HepG2 (cell line): ENCODE results near the gene KIF25. TPM values are rescaled to one million over a fixed set of nuclear protein-coding genes. Genes with fewer than 3 reads are reported as not detected.

Experiments used
- ATAC-seq: fragments of 200-7000 bp; cut with Tn5 transposase; 3 replicates; pipeline ENCODE4 v1.9.1; 2020; ENCODE audit warnings: mild to moderate bottlenecking, moderate library complexity
- BruUV-seq: library from RNA; stranded (reverse); fragments of 400-500 nt; replicated peaks from 2 replicates; lab custom pipeline; 2021; lab: Mats Ljungman, UMichigan
- CTCF ChIA-PET: fragments of 300-600 bp; formaldehyde crosslinking; extraction: SDS; loops from one replicate; lab custom pipeline; 2021; ENCODE audit warnings: low total read pairs, inconsistent platforms, low intra/inter-chr PET ratio; lab: Yijun Ruan, JAX
- POLR2A ChIA-PET: fragments of 350-600 bp; sonication (Branson Sonifier 250); formaldehyde crosslinking; loops from one replicate; lab custom pipeline; 2020; ENCODE audit warnings: antibody characterized with exemption, inconsistent platforms; lab: Yijun Ruan, JAX
- DNase-seq: peaks from one replicate; pipeline ENCODE4 v3.0.0-alpha.2; 2015; ENCODE audit warnings: low spot score
- FAIRE-seq: peaks from 3 replicates; lab custom pipeline; 2011; peaks lifted over from hg19 to GRCh38; lab: Jason Lieb, UNC
- H2AFZ ChIP-seq: one replicate; pipeline ENCODE4 v1.6.1; 2011; ENCODE audit warnings: low read length, inconsistent platforms
- H3K27ac ChIP-seq: fragments of 300-600 bp; 3 replicates; pipeline ENCODE4 v1.8.0; 2011; ENCODE audit warnings: mixed run types, mild to moderate bottlenecking, mixed read lengths, low read length, inconsistent platforms; ENCODE audit not compliant: insufficient read depth; ENCODE audit errors: extremely low read length
- H3K27me3 ChIP-seq, 2 experiments: fragments of 200-600 bp in 1 of 2; 2 replicates in 1 of 2; 3 replicates in 1 of 2; pipeline versions ENCODE4 v1.6.0 to v1.8.0; 2011; ENCODE audit warnings: low read length in 2 of 2, mild to moderate bottlenecking in 2 of 2, moderate library complexity in 2 of 2, inconsistent platforms in 1 of 2; ENCODE audit not compliant: insufficient read depth in 2 of 2, control insufficient read depth in 1 of 2
- H3K36me3 ChIP-seq, 2 experiments: fragments of 200-600 bp in 1 of 2; replicated peaks in 1 of 2; 2 replicates in 1 of 2; 3 replicates in 1 of 2; pipeline versions ENCODE4 v1.5.1 to v1.8.0; 2011; ENCODE audit warnings: low read length in 2 of 2, inconsistent platforms in 1 of 2; ENCODE audit not compliant: insufficient read depth in 2 of 2, control insufficient read depth in 1 of 2
- H3K4me1 ChIP-seq: 2 replicates; pipeline ENCODE4 v1.5.1; 2012; ENCODE audit warnings: low read length, inconsistent platforms; ENCODE audit not compliant: insufficient read depth
- H3K4me2 ChIP-seq: 2 replicates; pipeline ENCODE4 v1.6.0; 2011; ENCODE audit warnings: low read depth, low read length, inconsistent platforms
- H3K4me3 ChIP-seq, 3 experiments: fragments of 200-600 bp in 1 of 3; sonication (generic), shearing (Covaris generic) in 1 of 3; replicated peaks in 1 of 3; 2 replicates each; pipeline ENCODE4 v1.5.1; 2011 to 2016; ENCODE audit warnings: low read length in 3 of 3, inconsistent platforms in 2 of 3, low read depth in 2 of 3, mild to moderate bottlenecking in 2 of 3, control low read depth in 1 of 3, mixed read lengths in 1 of 3; ENCODE audit not compliant: insufficient read depth in 1 of 3
- H3K79me2 ChIP-seq: one replicate; pipeline ENCODE4 v1.6.1; 2011; ENCODE audit warnings: low read length, inconsistent platforms; ENCODE audit not compliant: insufficient read depth
- H3K9ac ChIP-seq: 2 replicates; pipeline ENCODE4 v1.6.0; 2011; ENCODE audit warnings: mild to moderate bottlenecking, low read depth, low read length, inconsistent platforms; ENCODE audit not compliant: insufficient read depth
- H3K9me3 ChIP-seq: 2 replicates; pipeline ENCODE4 v1.5.1; 2012; ENCODE audit warnings: mild to moderate bottlenecking, low read length
- H4K20me1 ChIP-seq: 2 replicates; pipeline ENCODE4 v1.6.0; 2011; ENCODE audit warnings: inconsistent platforms, mild to moderate bottlenecking, low read length, moderate library complexity; ENCODE audit not compliant: insufficient read depth
- FOXA3 ChIP-seq: IDR thresholded peaks from 2 replicates; pipeline ENCODE4 v1.6.1; 2016; ENCODE audit warnings: missing genetic modification reagents, missing compliant biosample characterization
- ZNF143 ChIP-seq: sonication (generic); formaldehyde crosslinking; IDR thresholded peaks from 2 replicates; pipeline ENCODE4 v1.4.0; 2020; ENCODE audit warnings: missing genetic modification reagents
- ZNF550 ChIP-seq: sonication (generic); formaldehyde crosslinking; IDR thresholded peaks from 2 replicates; pipeline ENCODE4 v1.4.0; 2020; ENCODE audit warnings: mild to moderate bottlenecking, missing genetic modification reagents, borderline replicate concordance
- ZNF879 ChIP-seq: sonication (generic); formaldehyde crosslinking; IDR thresholded peaks from 2 replicates; pipeline ENCODE4 v1.8.1; 2023; ENCODE audit warnings: missing genetic modification reagents
- WGBS: methylation state at CpG from one replicate; pipeline ENCODE4 v1.1.6; 2017; ENCODE audit warnings: low lambda C conversion rate; 5-methylcytosine and 5-hydroxymethylcytosine counted together
- in situ Hi-C: cut with HindIII; loops from 2 replicates; pipeline ENCODE4 v1.10.0; 2017; ENCODE audit warnings: low pct_unique_long_range_greater_than_20kb; ENCODE audit not compliant: extremely low pct_ligation_motif_present
- intact Hi-C: fragments of 100-400 bp; cut with micrococcal nuclease; formaldehyde crosslinking; loops from one replicate; pipeline ENCODE4 v1.10.0; 2022; ENCODE audit not compliant: unreplicated experiment
- polyA plus RNA-seq, 8 experiments: library from polyadenylated mRNA; depleted of rRNA in 3 of 8; stranded (reverse) in 7 of 8; unstranded in 1 of 8; fragments of >200 nt; fragmentation: Illumina TruSeq in 4 of 8; extraction: Trizol in 4 of 8; gene quantifications; 2 replicates each; pipeline versions ENCODE4 v1.2.1 to v1.2.3, GENCODE V29; 2011 to 2016; ENCODE audit warnings: low read depth in 4 of 8, missing spikeins in 1 of 8, mixed read lengths in 1 of 8; ENCODE audit not compliant: insufficient read depth in 1 of 8
- total RNA-seq, 5 experiments: library from RNA; depleted of rRNA; stranded (reverse); fragments of >200 nt; fragmentation: Illumina TruSeq; extraction: Trizol; gene quantifications; 2 replicates each; pipeline ENCODE4 v1.2.3, GENCODE V29; 2016; ENCODE audit warnings: low read depth in 1 of 5
- TF ChIP-seq, protein P1 (sequence below): sonication (generic); formaldehyde crosslinking; IDR thresholded peaks from 2 replicates; pipeline ENCODE4 v1.9.0; 2021; ENCODE audit warnings: missing genetic modification reagents, borderline replicate concordance

The KIF25 gene
- total and polyA plus RNA-seq, 2 of the 13 experiments (the other 11 are each of a cell fraction or from before 2014, with no cell fraction given): not detected

DNA sequence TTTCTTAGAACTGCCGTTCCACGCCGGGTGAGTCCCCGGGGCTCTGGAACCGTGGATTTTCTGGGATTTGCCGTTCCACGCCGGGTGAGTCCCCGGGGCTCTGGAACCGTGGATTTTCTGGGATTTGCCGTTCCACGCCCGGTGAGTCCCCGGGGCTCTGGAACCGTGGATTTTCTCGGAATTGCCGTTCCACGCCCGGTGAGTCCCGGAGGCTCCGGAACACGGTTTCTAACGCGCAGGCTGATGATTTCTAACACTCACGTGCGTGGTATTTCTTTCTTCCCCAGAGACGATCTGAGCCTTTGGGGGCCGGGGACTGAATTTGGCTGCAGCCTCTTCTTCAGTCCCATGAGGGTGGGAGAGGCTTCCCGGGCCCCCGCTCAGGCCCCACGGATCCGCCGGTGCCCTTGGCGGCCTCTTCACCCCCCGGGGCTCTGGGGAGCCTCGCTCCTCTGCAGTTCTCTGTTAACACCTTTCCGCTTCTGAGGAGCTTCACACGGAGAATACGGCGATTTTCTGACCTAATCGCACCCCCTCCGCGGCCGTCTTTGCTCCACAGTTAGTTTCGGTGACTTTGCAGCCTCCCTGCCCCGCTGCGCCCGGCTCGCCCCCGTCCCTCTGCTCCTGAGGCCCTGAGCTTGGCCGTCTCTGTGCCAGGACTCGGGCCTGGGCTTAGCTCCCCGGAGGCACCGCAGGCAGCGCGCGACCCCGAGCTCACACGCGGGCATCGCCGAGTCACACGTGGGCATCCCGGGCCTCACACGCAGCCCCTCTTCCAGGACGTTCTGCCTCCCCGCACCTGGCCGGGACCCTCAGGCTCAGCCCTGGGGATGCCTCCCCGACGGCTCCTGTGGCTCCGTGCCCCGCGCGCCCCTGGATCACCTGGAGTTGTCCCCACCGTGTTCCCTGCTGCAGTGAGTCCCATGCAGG lies 7.2 kb upstream of the KIF25 start:
- Histone ChIP-seq H3K36me3 (no peaks in the 10 kb centered on the region), H3K4me3 (no peak overlapping the region), H3K9me3 (no peaks in the 10 kb centered on the region), H3K4me2 (no peak overlapping the region), H3K27me3 (peaks cover 4 to 35% of the 10 kb centered on the region in 2 experiments; a peak in 3 of 5 replicates), H3K9ac (no peak overlapping the region), H3K79me2 (no peaks in the 10 kb centered on the region), H3K27ac (no peak overlapping the region), H4K20me1 (no peaks in the 10 kb centered on the region), H3K4me1 (no peaks in the 10 kb centered on the region), H2AFZ (no peak overlapping the region)
- DNase-seq (no peak), ATAC-seq (no peak), FAIRE-seq (no peak)
- intact Hi-C loops: no loop called here
- ChIA-PET POLR2A (no interaction called here), CTCF (no interaction called here)
- TF ChIP-seq FOXA3 (CRISPR knock-in tag) (no peak), ZNF550 (no peak), ZNF143 (CRISPR knock-in tag) (no peak), ZNF879 (CRISPR knock-in tag) (no peak)
- TF ChIP-seq, protein P1, sequence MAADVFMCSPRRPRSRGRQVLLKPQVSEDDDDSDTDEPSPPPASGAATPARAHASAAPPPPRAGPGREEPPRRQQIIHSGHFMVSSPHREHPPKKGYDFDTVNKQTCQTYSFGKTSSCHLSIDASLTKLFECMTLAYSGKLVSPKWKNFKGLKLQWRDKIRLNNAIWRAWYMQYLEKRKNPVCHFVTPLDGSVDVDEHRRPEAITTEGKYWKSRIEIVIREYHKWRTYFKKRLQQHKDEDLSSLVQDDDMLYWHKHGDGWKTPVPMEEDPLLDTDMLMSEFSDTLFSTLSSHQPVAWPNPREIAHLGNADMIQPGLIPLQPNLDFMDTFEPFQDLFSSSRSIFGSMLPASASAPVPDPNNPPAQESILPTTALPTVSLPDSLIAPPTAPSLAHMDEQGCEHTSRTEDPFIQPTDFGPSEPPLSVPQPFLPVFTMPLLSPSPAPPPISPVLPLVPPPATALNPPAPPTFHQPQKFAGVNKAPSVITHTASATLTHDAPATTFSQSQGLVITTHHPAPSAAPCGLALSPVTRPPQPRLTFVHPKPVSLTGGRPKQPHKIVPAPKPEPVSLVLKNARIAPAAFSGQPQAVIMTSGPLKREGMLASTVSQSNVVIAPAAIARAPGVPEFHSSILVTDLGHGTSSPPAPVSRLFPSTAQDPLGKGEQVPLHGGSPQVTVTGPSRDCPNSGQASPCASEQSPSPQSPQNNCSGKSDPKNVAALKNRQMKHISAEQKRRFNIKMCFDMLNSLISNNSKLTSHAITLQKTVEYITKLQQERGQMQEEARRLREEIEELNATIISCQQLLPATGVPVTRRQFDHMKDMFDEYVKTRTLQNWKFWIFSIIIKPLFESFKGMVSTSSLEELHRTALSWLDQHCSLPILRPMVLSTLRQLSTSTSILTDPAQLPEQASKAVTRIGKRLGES (CRISPR knock-in tag): no peak
- in situ Hi-C loops: no loop called here
- no TSS peak for BruUV-seq
- 78% methylated on average over 69 of the region's 75 CpGs for WGBS
